WTC11 (cell line): ENCODE measurements around the gene OBSL1. TPM values are rescaled to one million over a fixed set of nuclear protein-coding genes. Genes with fewer than 3 reads are reported as not detected.

Source experiments
- ATAC-seq: fragments of 200-7000 bp; cut with Tn5 transposase; 2 replicates; pipeline ENCODE4 v1.10.0; 2021; ENCODE audit warnings: mild to moderate bottlenecking, moderate library complexity
- CTCF ChIA-PET: fragments of 300-600 bp; sonication (Branson Sonifier 250); formaldehyde crosslinking; loops from one replicate; lab custom pipeline; 2021; ENCODE audit warnings: antibody characterized with exemption; lab: Charles Lee
- POLR2A ChIA-PET: fragments of 350-600 bp; sonication (Branson Sonifier 250); formaldehyde crosslinking; loops from one replicate; lab custom pipeline; 2021; ENCODE audit warnings: antibody characterized with exemption; lab: Charles Lee
- DNase-seq: peaks from one replicate; pipeline ENCODE4 v3.0.0; 2021; ENCODE audit warnings: low spot score
- H3K27ac Mint-ChIP-seq: 2 replicates; pipeline ENCODE4 v1.8.0; 2021; ENCODE audit warnings: mixed read lengths
- H3K27me3 Mint-ChIP-seq: 2 replicates; pipeline ENCODE4 v1.8.0; 2021; ENCODE audit warnings: low read depth, mild to moderate bottlenecking, moderate library complexity, mixed read lengths
- H3K36me3 Mint-ChIP-seq: 2 replicates; pipeline ENCODE4 v1.8.0; 2021; ENCODE audit warnings: mixed read lengths
- H3K4me1 Mint-ChIP-seq: 2 replicates; pipeline ENCODE4 v1.8.0; 2022; ENCODE audit warnings: mixed read lengths
- H3K4me3 Mint-ChIP-seq: 2 replicates; pipeline ENCODE4 v1.8.0; 2021; ENCODE audit warnings: mild to moderate bottlenecking, moderate library complexity, mixed read lengths
- H3K9me3 Mint-ChIP-seq: 2 replicates; pipeline ENCODE4 v1.8.0; 2021; ENCODE audit warnings: mixed read lengths
- AFF4 ChIP-seq: sonication (generic); formaldehyde crosslinking; IDR thresholded peaks from 2 replicates; pipeline ENCODE4 v1.8.1; 2023; ENCODE audit warnings: mild to moderate bottlenecking, missing genetic modification reagents, borderline replicate concordance
- AR ChIP-seq: fragments of 250-450 bp; sonication (Bioruptor Pico); IDR thresholded peaks from 2 replicates; pipeline ENCODE4 v1.9.0; 2021; ENCODE audit warnings: mild to moderate bottlenecking
- CTCF ChIP-seq: fragments of 200-600 bp; IDR thresholded peaks from 2 replicates; pipeline ENCODE4 v1.8.0; 2022; ENCODE audit warnings: antibody characterized with exemption
- ESRRA ChIP-seq: sonication (generic); formaldehyde crosslinking; IDR thresholded peaks from 2 replicates; pipeline ENCODE4 v1.8.1; 2022; ENCODE audit warnings: mild to moderate bottlenecking, missing genetic modification reagents, borderline replicate concordance
- FOXJ3 ChIP-seq: sonication (generic); formaldehyde crosslinking; IDR thresholded peaks from 2 replicates; pipeline ENCODE4 v1.9.0; 2021; ENCODE audit warnings: missing genetic modification reagents, mild to moderate bottlenecking, borderline replicate concordance
- IRF2 ChIP-seq: sonication (generic); formaldehyde crosslinking; IDR thresholded peaks from 2 replicates; pipeline ENCODE4 v1.8.0; 2022; ENCODE audit warnings: low read depth, missing genetic modification reagents, borderline replicate concordance
- MYBL2 ChIP-seq: sonication (generic); formaldehyde crosslinking; IDR thresholded peaks from 2 replicates; pipeline ENCODE4 v1.8.1; 2023; ENCODE audit warnings: mild to moderate bottlenecking, moderate library complexity, missing genetic modification reagents
- OVOL2 ChIP-seq: fragments of 250-450 bp; sonication (Bioruptor Pico); IDR thresholded peaks from 2 replicates; pipeline ENCODE4 v1.9.0; 2021; ENCODE audit warnings: mild to moderate bottlenecking, borderline replicate concordance
- PREB ChIP-seq: sonication (generic); formaldehyde crosslinking; IDR thresholded peaks from 2 replicates; pipeline ENCODE4 v1.8.1; 2022; ENCODE audit warnings: mild to moderate bottlenecking, missing genetic modification reagents, moderate library complexity, borderline replicate concordance
- ZNF512 ChIP-seq: sonication (generic); formaldehyde crosslinking; IDR thresholded peaks from 2 replicates; pipeline ENCODE4 v1.8.1; 2022; ENCODE audit warnings: missing genetic modification reagents, borderline replicate concordance
- ZSCAN18 ChIP-seq: fragments of 250-450 bp; sonication (Bioruptor Pico); IDR thresholded peaks from 2 replicates; pipeline ENCODE4 v2.1.2; 2022; ENCODE audit warnings: mild to moderate bottlenecking, moderate library complexity
- total RNA-seq: library from RNA; stranded (reverse); gene quantifications from 3 replicates; pipeline ENCODE4 v1.2.3, GENCODE V29; 2021

OBSL1 gene
- total RNA-seq, 1 experiment from 2014 or later = 159 TPM

GRCh38 chr2:219560893-219561178 is 10.5 kb downstream of the OBSL1 start:
- ChIA-PET CTCF (interaction anchor here (0.7 to 7.2 kb wide), 41 partner anchors 8 to 1622 kb away, joined by 3 to 86 read pairs (median 6); partner anchors contain the start of genes CHPF, DNPEP, GMPPA and INHA), POLR2A (interaction anchor here (1.0 to 3.6 kb wide), 6 partner anchors 8 to 124 kb away, joined by 3 to 29 read pairs (median 10); partner anchors contain the start of genes CHPF, INHA, OBSL1 and STK11IP)
- Mint-ChIP-seq H3K27me3 (peaks cover 2% of the 10 kb centered on the region; the same call in 1 of the 2 replicates), H3K27ac (peak overlapping the region; percentile 84), H3K36me3 (peaks cover 30% of the 10 kb centered on the region), H3K9me3 (no peaks in the 10 kb centered on the region), H3K4me3 (no peak overlapping the region), H3K4me1 (peaks cover 60% of the 10 kb centered on the region)
- DNase-seq (no peak), ATAC-seq (no peak)
- TF ChIP-seq CTCF = no peak
- no peak for TF ChIP-seq ZNF512
- TF ChIP-seq IRF2 (CRISPR knock-in tag) = no peak
- no peak for TF ChIP-seq PREB (CRISPR knock-in tag)
- TF ChIP-seq OVOL2 (CRISPR knock-in tag) = no peak
- TF ChIP-seq AFF4 (CRISPR knock-in tag) = no peak
- TF ChIP-seq FOXJ3 (CRISPR knock-in tag) = no peak
- no peak for TF ChIP-seq AR
- TF ChIP-seq ZSCAN18 (CRISPR knock-in tag) = no peak
- TF ChIP-seq MYBL2 (CRISPR knock-in tag) = no peak
- no peak for TF ChIP-seq ESRRA (CRISPR knock-in tag)
